ENCODE measurements around the gene MCCC1.

DNA sequence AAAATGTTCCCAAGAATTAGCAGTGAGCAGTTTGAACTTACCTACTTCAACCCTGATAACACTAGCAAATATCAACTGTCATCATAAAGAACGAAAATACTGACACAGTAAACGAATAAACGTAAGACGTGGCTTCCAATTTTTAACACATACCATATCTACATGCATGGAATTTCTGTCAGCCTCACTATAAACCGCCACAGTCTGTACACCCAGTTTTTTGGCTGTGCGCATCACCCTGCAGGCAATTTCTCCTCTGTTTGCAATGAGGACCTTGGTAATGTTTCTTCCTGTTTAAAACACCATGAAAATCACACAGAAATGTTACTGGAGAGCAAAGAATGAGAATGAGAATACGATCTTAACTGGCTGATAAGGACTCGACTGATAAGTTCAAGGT, 7.0 kb downstream of the MCCC1 start:
- TF ChIP-seq TCF4 (CRISPR knock-in tag; IDR thresholded peaks at IDR 0.05; ENCODE audit: borderline replicate concordance), result no peak
- TF ChIP-seq, protein P1, sequence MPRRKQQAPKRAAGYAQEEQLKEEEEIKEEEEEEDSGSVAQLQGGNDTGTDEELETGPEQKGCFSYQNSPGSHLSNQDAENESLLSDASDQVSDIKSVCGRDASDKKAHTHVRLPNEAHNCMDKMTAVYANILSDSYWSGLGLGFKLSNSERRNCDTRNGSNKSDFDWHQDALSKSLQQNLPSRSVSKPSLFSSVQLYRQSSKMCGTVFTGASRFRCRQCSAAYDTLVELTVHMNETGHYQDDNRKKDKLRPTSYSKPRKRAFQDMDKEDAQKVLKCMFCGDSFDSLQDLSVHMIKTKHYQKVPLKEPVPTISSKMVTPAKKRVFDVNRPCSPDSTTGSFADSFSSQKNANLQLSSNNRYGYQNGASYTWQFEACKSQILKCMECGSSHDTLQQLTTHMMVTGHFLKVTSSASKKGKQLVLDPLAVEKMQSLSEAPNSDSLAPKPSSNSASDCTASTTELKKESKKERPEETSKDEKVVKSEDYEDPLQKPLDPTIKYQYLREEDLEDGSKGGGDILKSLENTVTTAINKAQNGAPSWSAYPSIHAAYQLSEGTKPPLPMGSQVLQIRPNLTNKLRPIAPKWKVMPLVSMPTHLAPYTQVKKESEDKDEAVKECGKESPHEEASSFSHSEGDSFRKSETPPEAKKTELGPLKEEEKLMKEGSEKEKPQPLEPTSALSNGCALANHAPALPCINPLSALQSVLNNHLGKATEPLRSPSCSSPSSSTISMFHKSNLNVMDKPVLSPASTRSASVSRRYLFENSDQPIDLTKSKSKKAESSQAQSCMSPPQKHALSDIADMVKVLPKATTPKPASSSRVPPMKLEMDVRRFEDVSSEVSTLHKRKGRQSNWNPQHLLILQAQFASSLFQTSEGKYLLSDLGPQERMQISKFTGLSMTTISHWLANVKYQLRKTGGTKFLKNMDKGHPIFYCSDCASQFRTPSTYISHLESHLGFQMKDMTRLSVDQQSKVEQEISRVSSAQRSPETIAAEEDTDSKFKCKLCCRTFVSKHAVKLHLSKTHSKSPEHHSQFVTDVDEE (CRISPR knock-in tag; IDR thresholded peaks at IDR 0.05), result no peak
- TF ChIP-seq, protein P2, sequence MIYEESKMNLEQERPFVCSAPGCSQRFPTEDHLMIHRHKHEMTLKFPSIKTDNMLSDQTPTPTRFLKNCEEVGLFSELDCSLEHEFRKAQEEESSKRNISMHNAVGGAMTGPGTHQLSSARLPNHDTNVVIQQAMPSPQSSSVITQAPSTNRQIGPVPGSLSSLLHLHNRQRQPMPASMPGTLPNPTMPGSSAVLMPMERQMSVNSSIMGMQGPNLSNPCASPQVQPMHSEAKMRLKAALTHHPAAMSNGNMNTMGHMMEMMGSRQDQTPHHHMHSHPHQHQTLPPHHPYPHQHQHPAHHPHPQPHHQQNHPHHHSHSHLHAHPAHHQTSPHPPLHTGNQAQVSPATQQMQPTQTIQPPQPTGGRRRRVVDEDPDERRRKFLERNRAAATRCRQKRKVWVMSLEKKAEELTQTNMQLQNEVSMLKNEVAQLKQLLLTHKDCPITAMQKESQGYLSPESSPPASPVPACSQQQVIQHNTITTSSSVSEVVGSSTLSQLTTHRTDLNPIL (CRISPR knock-in tag; IDR thresholded peaks at IDR 0.05; ENCODE audit: low read depth), result no peak

All from SK-N-SH treated with all-trans-retinoic acid at 6 μM for 48 hours (cell line).